CD14-positive monocyte (primary cell): ENCODE measurements around the gene OGG1. TPM values are rescaled to one million over a fixed set of nuclear protein-coding genes. Genes with fewer than 3 reads are reported as not detected.
A peak's percentile ranks its signal among the peaks of the same experiment; 100 is the strongest.

ENCODE experiments used
- DNase-seq, 3 donors: peaks; one replicate each; pipeline ENCODE4 v3.0.0-alpha.2; 2011 to 2022
- H2AFZ ChIP-seq: 2 replicates; pipeline ENCODE4 v1.6.0; 2012; ENCODE audit warnings: mild to moderate bottlenecking, low read depth, low read length, inconsistent platforms; ENCODE audit not compliant: insufficient read depth, poor library complexity, severe bottlenecking
- H3K27ac ChIP-seq, 2 donors: 1 replicate in 1 of 2; 2 replicates in 1 of 2; pipeline ENCODE4 v1.5.1; 2012 to 2013; ENCODE audit warnings: low read length in 2 of 2, control low read depth in 1 of 2, inconsistent platforms in 1 of 2, low read depth in 1 of 2, mild to moderate bottlenecking in 1 of 2
- H3K27me3 ChIP-seq, 2 donors: one replicate each; pipeline versions ENCODE4 v1.6.0 to v1.6.1; 2011 to 2013; ENCODE audit warnings: low read length in 2 of 2; ENCODE audit not compliant: control insufficient read depth in 2 of 2, insufficient read depth in 2 of 2
- H3K36me3 ChIP-seq, 2 donors: replicated peaks in 1 of 2; 1 replicate in 1 of 2; 2 replicates in 1 of 2; pipeline versions ENCODE4 v1.5.1 to v1.6.1; 2012 to 2013; ENCODE audit warnings: low read length in 2 of 2, control low read depth in 1 of 2, inconsistent platforms in 1 of 2, mild to moderate bottlenecking in 1 of 2; ENCODE audit not compliant: insufficient read depth in 2 of 2, control insufficient read depth in 1 of 2
- H3K4me1 ChIP-seq, 2 donors: 1 replicate in 1 of 2; 2 replicates in 1 of 2; pipeline versions ENCODE4 v1.5.1 to v1.6.1; 2012 to 2013; ENCODE audit warnings: low read length in 2 of 2, control low read depth in 1 of 2, inconsistent platforms in 1 of 2, mild to moderate bottlenecking in 1 of 2, moderate library complexity in 1 of 2; ENCODE audit not compliant: insufficient read depth in 2 of 2, control insufficient read depth in 1 of 2
- H3K4me2 ChIP-seq: replicated peaks from 2 replicates; pipeline ENCODE3; 2012; ENCODE audit warnings: low read length, moderate library complexity, mild to moderate bottlenecking; ENCODE audit not compliant: poor library complexity, severe bottlenecking; ENCODE audit errors: extremely low read depth
- H3K4me3 ChIP-seq, 3 experiments: fragments of 200-600 bp in 1 of 3; sonication (generic) in 1 of 3; replicated peaks in 1 of 3; 1 replicate in 2 of 3; 2 replicates in 1 of 3; pipeline ENCODE4 v1.5.1; 2011 to 2013; ENCODE audit warnings: low read length in 3 of 3, mild to moderate bottlenecking in 3 of 3, control low read depth in 2 of 3, low read depth in 2 of 3, inconsistent platforms in 1 of 3, moderate library complexity in 1 of 3
- H3K79me2 ChIP-seq: 2 replicates; pipeline ENCODE4 v1.6.0; 2012; ENCODE audit warnings: mild to moderate bottlenecking, control low read depth, inconsistent platforms, low read length, moderate library complexity; ENCODE audit not compliant: insufficient read depth
- H3K9ac ChIP-seq: 2 replicates; pipeline ENCODE4 v1.6.0; 2017; ENCODE audit warnings: low read length, mild to moderate bottlenecking; ENCODE audit not compliant: insufficient read depth, poor library complexity, severe bottlenecking
- H3K9me3 ChIP-seq, 2 donors: replicated peaks in 1 of 2; 1 replicate in 1 of 2; 2 replicates in 1 of 2; pipeline versions ENCODE4 v1.5.1 to v1.6.1; 2012 to 2013; ENCODE audit warnings: low read length in 2 of 2, control low read depth in 1 of 2; ENCODE audit not compliant: control insufficient read depth in 1 of 2, insufficient read depth in 1 of 2
- H4K20me1 ChIP-seq: 2 replicates; pipeline ENCODE4 v1.6.0; 2012; ENCODE audit warnings: mild to moderate bottlenecking, low read length, control low read depth, moderate library complexity; ENCODE audit not compliant: insufficient read depth
- H3K27ac Mint-ChIP-seq, 7 donors: one replicate each; pipeline ENCODE4 v1.8.0; 2020; ENCODE audit warnings: mild to moderate bottlenecking in 7 of 7, mixed read lengths in 7 of 7, moderate library complexity in 6 of 7, inconsistent platforms in 2 of 7
- H3K27me3 Mint-ChIP-seq, 3 donors: one replicate each; pipeline ENCODE4 v1.8.0; 2021 to 2022; ENCODE audit warnings: low read depth in 3 of 3, mild to moderate bottlenecking in 3 of 3, mixed read lengths in 3 of 3, moderate library complexity in 3 of 3, inconsistent platforms in 1 of 3
- H3K36me3 Mint-ChIP-seq, 2 donors: one replicate each; pipeline ENCODE4 v1.8.0; 2020; ENCODE audit warnings: mixed read lengths in 2 of 2, inconsistent platforms in 1 of 2, mild to moderate bottlenecking in 1 of 2
- H3K4me1 Mint-ChIP-seq: one replicate; pipeline ENCODE4 v1.8.0; 2020; ENCODE audit warnings: mild to moderate bottlenecking, mixed read lengths
- H3K4me3 Mint-ChIP-seq, 2 donors: one replicate each; pipeline ENCODE4 v1.8.0; 2020; ENCODE audit warnings: mild to moderate bottlenecking in 2 of 2, mixed read lengths in 2 of 2, moderate library complexity in 1 of 2
- H3K9me3 Mint-ChIP-seq, 7 donors: one replicate each; pipeline ENCODE4 v1.8.0; 2020 to 2022; ENCODE audit warnings: mixed read lengths in 7 of 7, mild to moderate bottlenecking in 6 of 7, moderate library complexity in 6 of 7, inconsistent platforms in 2 of 7
- CTCF ChIP-seq: fragments of 200-600 bp; IDR thresholded peaks from one replicate; pipeline ENCODE4 v1.8.0; 2022; ENCODE audit warnings: antibody characterized with exemption, mild to moderate bottlenecking
- WGBS: methylation state at CpG from one replicate; pipeline ENCODE4 v1.1.5; 2013; ENCODE audit warnings: missing lambda C conversion rate; ENCODE audit not compliant: insufficient coverage; 5-methylcytosine and 5-hydroxymethylcytosine counted together
- intact Hi-C, 2 donors: fragments of 100-400 bp; cut with micrococcal nuclease; formaldehyde crosslinking; loops; one replicate each; pipeline versions ENCODE4 v1.15.0 to v1.15.1; 2023
- polyA plus RNA-seq, 3 donors: library from polyadenylated mRNA; depleted of rRNA in 1 of 3; unstranded in 2 of 3; stranded (reverse) in 1 of 3; fragments of 300-500 nt in 2 of 3; fragments of >200 nt in 1 of 3; fragmentation: Illumina TruSeq in 2 of 3; gene quantifications; 1 replicate in 2 of 3; 2 replicates in 1 of 3; pipeline ENCODE4 v1.2.3, GENCODE V29; 2012 to 2021

Gene OGG1
- polyA plus RNA-seq, 3 donors = 17.4 to 21.9 (median 20.5) TPM

- Histone ChIP-seq H4K20me1 (peaks cover 58% of the 10 kb centered on the region), H3K4me3 (no peak overlapping the region), H3K79me2 (peaks cover 28% of the 10 kb centered on the region), H3K4me2 (no peak overlapping the region), H3K27ac (no peak overlapping the region), H3K9ac (no peak overlapping the region), H3K4me1 (peaks cover 16 to 20% of the 10 kb centered on the region in 2 donors), H3K36me3 (peaks cover 62 to 68% of the 10 kb centered on the region in 2 donors), H2AFZ (no peak overlapping the region), H3K9me3 (no peaks in the 10 kb centered on the region), H3K27me3 (no peaks in the 10 kb centered on the region)
- H3K4me3 Mint-ChIP-seq = no peak overlapping the region
- H3K36me3 Mint-ChIP-seq = peaks cover 61 to 70% of the 10 kb centered on the region in 2 donors
- peaks cover 29% of the 10 kb centered on the region for H3K4me1 Mint-ChIP-seq
- H3K27ac Mint-ChIP-seq = peak overlapping the region in 3 of 7 donors; percentile 7 to 41 (median 26)
- DNase-seq = no peak
- no peak for TF ChIP-seq CTCF
- H3K27me3 Mint-ChIP-seq = peaks cover 0 to 3% (median 0%) of the 10 kb centered on the region in 3 donors
- H3K9me3 Mint-ChIP-seq = peaks cover 0 to 2% (median 0%) of the 10 kb centered on the region in 7 donors
- WGBS = 100% methylated on average over 2 of the region's 12 CpGs
- intact Hi-C loops = no loop called here
These were observed 56.4 kb downstream of the OGG1 start for GRCh38 chr3:9806137-9806536.

Other genes starting within 250 kb of the OGG1 start
- not detected for gene LHFPL4, start 196.1 kb upstream of the OGG1 start, polyA plus RNA-seq
- gene MTMR14, start 100.4 kb upstream of the OGG1 start, polyA plus RNA-seq = 100 to 1,000 TPM; 126 to 174 (median 167) TPM
- under 1 TPM in 2 of 3 donors, not detected in 1; 0.51 to 0.55 TPM for gene CPNE9, start 46.1 kb upstream of the OGG1 start, polyA plus RNA-seq
- 10 to 100 TPM in 2 of 3 donors, 1 to 10 TPM in 1; 5.1 to 22.5 (median 10.4) TPM for gene BRPF1, start 18.2 kb upstream of the OGG1 start, polyA plus RNA-seq
- 100 to 1,000 TPM; 106 to 137 (median 118) TPM for gene CAMK1, start 20.0 kb downstream of the OGG1 start, polyA plus RNA-seq
- gene TADA3, start 42.5 kb downstream of the OGG1 start, polyA plus RNA-seq = 10 to 100 TPM; 36.1 to 47.2 (median 46.9) TPM
- gene ARPC4, start 43.1 kb downstream of the OGG1 start, polyA plus RNA-seq = 100 to 1,000 TPM; 211 to 390 (median 389) TPM
- 100 to 1,000 TPM in 1 of 3 donors, 1 to 10 TPM in 2; 1.1 to 196 (median 1.8) TPM for gene TTLL3, start 60.3 kb downstream of the OGG1 start, polyA plus RNA-seq
- gene RPUSD3, start 94.1 kb downstream of the OGG1 start, polyA plus RNA-seq = 10 to 100 TPM; 42.6 to 51.5 (median 43.4) TPM
- under 1 TPM in 1 of 3 donors, not detected in 2; 0.08 TPM for gene CIDEC, start 130.3 kb downstream of the OGG1 start, polyA plus RNA-seq
- 10 to 100 TPM; 17.3 to 56.3 (median 49.8) TPM for gene JAGN1, start 140.7 kb downstream of the OGG1 start, polyA plus RNA-seq
- gene IL17RE, start 152.9 kb downstream of the OGG1 start, polyA plus RNA-seq = under 1 TPM in 1 of 3 donors, not detected in 2; 0.27 TPM
- 10 to 100 TPM in 1 of 3 donors, 1 to 10 TPM in 2; 8.3 to 17.9 (median 9.3) TPM for gene IL17RC, start 167.1 kb downstream of the OGG1 start, polyA plus RNA-seq
- gene CRELD1, start 183.9 kb downstream of the OGG1 start, polyA plus RNA-seq = 10 to 100 TPM; 16.1 to 23.4 (median 19.2) TPM
- gene PRRT3, start 202.5 kb downstream of the OGG1 start, polyA plus RNA-seq = under 1 TPM; 0.11 to 0.57 (median 0.31) TPM
- gene EMC3, start 236.9 kb downstream of the OGG1 start, polyA plus RNA-seq = 100 to 1,000 TPM in 2 of 3 donors, 10 to 100 TPM in 1; 99.9 to 111 (median 105) TPM